Vagina (tissue), 2 donors: Measurements from ENCODE around the gene SLC24A3.

ENCODE experiments used
- POLR2A ChIP-seq, 2 donors: fragments of 450-650 bp; IDR thresholded peaks; one replicate each; pipeline ENCODE4 v1.6.1; 2017; ENCODE audit warnings: antibody characterized with exemption in 2 of 2, mild to moderate bottlenecking in 2 of 2, moderate library complexity in 2 of 2
- POLR2AphosphoS5 ChIP-seq, 2 donors: sonication (generic); formaldehyde crosslinking; IDR thresholded peaks; one replicate each; pipeline ENCODE4 v1.9.0; 2017; ENCODE audit warnings: antibody characterized with exemption in 2 of 2, mild to moderate bottlenecking in 2 of 2, low read depth in 1 of 2; ENCODE audit not compliant: insufficient read depth in 1 of 2
- TF ChIP-seq, protein P1 (sequence below), 3 experiments: fragments of 450-650 bp in 2 of 3; fragments of 200-600 bp in 1 of 3; sonication (generic) in 1 of 3; IDR thresholded peaks; one replicate each; pipeline ENCODE4 v1.5.1; 2017 to 2019; ENCODE audit warnings: antibody characterized with exemption in 3 of 3, mild to moderate bottlenecking in 2 of 3, moderate library complexity in 2 of 3

DNA sequence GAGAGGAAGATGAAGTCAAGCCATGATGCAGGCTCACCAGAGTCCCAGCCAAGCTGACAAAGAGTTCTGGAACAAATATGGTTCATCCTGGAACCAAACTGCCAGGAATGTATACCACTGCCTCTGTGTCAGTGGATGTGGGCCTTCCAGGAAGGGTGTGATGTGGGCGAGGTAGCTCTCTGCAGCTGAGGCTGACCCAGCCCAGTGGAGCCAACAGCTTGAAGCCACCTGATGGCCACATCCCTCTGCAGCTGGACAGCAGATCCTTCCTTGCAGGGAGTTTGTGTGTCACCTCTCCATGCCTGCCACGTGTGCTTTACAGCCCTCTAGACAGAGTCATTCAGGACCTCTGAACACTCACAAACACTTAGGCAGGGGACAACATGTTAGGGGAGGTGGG, 403.6 kb downstream of the SLC24A3 start:
- TF ChIP-seq POLR2A (IDR thresholded peaks at IDR 0.05) (no peak), POLR2AphosphoS5 (IDR thresholded peaks at IDR 0.05; ENCODE audit: insufficient read depth in 1 of 2, low read depth in 1 of 2) (no peak)
- TF ChIP-seq, protein P1, sequence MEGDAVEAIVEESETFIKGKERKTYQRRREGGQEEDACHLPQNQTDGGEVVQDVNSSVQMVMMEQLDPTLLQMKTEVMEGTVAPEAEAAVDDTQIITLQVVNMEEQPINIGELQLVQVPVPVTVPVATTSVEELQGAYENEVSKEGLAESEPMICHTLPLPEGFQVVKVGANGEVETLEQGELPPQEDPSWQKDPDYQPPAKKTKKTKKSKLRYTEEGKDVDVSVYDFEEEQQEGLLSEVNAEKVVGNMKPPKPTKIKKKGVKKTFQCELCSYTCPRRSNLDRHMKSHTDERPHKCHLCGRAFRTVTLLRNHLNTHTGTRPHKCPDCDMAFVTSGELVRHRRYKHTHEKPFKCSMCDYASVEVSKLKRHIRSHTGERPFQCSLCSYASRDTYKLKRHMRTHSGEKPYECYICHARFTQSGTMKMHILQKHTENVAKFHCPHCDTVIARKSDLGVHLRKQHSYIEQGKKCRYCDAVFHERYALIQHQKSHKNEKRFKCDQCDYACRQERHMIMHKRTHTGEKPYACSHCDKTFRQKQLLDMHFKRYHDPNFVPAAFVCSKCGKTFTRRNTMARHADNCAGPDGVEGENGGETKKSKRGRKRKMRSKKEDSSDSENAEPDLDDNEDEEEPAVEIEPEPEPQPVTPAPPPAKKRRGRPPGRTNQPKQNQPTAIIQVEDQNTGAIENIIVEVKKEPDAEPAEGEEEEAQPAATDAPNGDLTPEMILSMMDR (IDR thresholded peaks at IDR 0.05), result no peak
